HEK293 (cell line): ENCODE results near the gene PRKG1.
A peak's percentile ranks its signal among the peaks of the same experiment; 100 is the strongest.

Experiments used
- CTCF ChIA-PET: fragments of 350-600 bp; formaldehyde crosslinking; extraction: SDS; loops from one replicate; lab custom pipeline; 2021; ENCODE audit warnings: antibody characterized with exemption; lab: Yijun Ruan, JAX
- POLR2A ChIA-PET: fragments of 300-600 bp; formaldehyde crosslinking; extraction: SDS; loops from one replicate; lab custom pipeline; 2020; ENCODE audit warnings: antibody characterized with exemption, inconsistent platforms; lab: Yijun Ruan, JAX
- H3K27ac ChIP-seq: fragments of 200-500 bp; sonication (Bioruptor generic); 2 replicates; pipeline ENCODE4 v1.5.1; 2014; ENCODE audit warnings: low read depth, low read length, control low read depth, inconsistent platforms; ENCODE audit errors: extremely low read depth
- H3K36me3 ChIP-seq, 2 experiments: fragments of 200-500 bp in 1 of 2; sonication (Bioruptor generic) in 1 of 2; 1 replicate in 1 of 2; 2 replicates in 1 of 2; pipeline ENCODE4 v1.5.1; 2014 to 2017; ENCODE audit warnings: inconsistent platforms in 2 of 2, low read length in 2 of 2; ENCODE audit not compliant: control insufficient read depth in 2 of 2, insufficient read depth in 1 of 2
- H3K4me1 ChIP-seq: fragments of 200-500 bp; sonication (Bioruptor generic); 2 replicates; pipeline ENCODE4 v1.5.1; 2014; ENCODE audit warnings: mild to moderate bottlenecking, low read length, inconsistent platforms; ENCODE audit not compliant: control insufficient read depth, insufficient read depth
- H3K4me3 ChIP-seq: 2 replicates; pipeline ENCODE4 v1.5.1; 2011; ENCODE audit warnings: low read depth, mild to moderate bottlenecking, control low read depth, low read length, moderate library complexity
- H3K9me3 ChIP-seq: fragments of 200-500 bp; sonication (Bioruptor generic); 2 replicates; pipeline ENCODE4 v1.5.1; 2014; ENCODE audit warnings: low read depth, low read length, inconsistent platforms; ENCODE audit not compliant: control insufficient read depth, insufficient read depth
- BCL11A ChIP-seq: fragments of 450-650 bp; formaldehyde crosslinking; IDR thresholded peaks from 2 replicates; pipeline ENCODE4 v1.5.1; 2016; ENCODE audit warnings: low read depth, missing biosample characterization, missing genetic modification characterization
- FEZF1 ChIP-seq: fragments of 450-650 bp; formaldehyde crosslinking; IDR thresholded peaks from 2 replicates; pipeline ENCODE4 v1.5.1; 2016; ENCODE audit warnings: missing biosample characterization, missing genetic modification characterization
- HOXA7 ChIP-seq: sonication (generic); formaldehyde crosslinking; IDR thresholded peaks from 2 replicates; pipeline ENCODE4 v1.8.1; 2022; ENCODE audit warnings: missing genetic modification reagents, borderline replicate concordance
- KLF7 ChIP-seq: fragments of 450-650 bp; formaldehyde crosslinking; IDR thresholded peaks from 2 replicates; pipeline ENCODE4 v1.5.1; 2016; ENCODE audit warnings: missing biosample characterization, missing genetic modification characterization, borderline replicate concordance
- MYNN ChIP-seq: fragments of 450-650 bp; formaldehyde crosslinking; IDR thresholded peaks from 2 replicates; pipeline ENCODE4 v1.5.1; 2016; ENCODE audit warnings: missing biosample characterization, missing genetic modification characterization, borderline replicate concordance
- MZF1 ChIP-seq: fragments of 450-650 bp; formaldehyde crosslinking; IDR thresholded peaks from 2 replicates; pipeline ENCODE4 v1.5.1; 2017; ENCODE audit warnings: missing biosample characterization, missing genetic modification characterization, borderline replicate concordance
- SCRT2 ChIP-seq: fragments of 450-650 bp; formaldehyde crosslinking; IDR thresholded peaks from 2 replicates; pipeline ENCODE4 v1.5.1; 2016; ENCODE audit warnings: missing biosample characterization, missing genetic modification characterization
- SP3 ChIP-seq: fragments of 450-650 bp; formaldehyde crosslinking; IDR thresholded peaks from 2 replicates; pipeline ENCODE4 v1.5.1; 2016; ENCODE audit warnings: missing biosample characterization, missing genetic modification characterization
- ZFP69B ChIP-seq: fragments of 450-650 bp; formaldehyde crosslinking; IDR thresholded peaks from 2 replicates; pipeline ENCODE4 v1.5.1; 2016; ENCODE audit warnings: missing biosample characterization, missing genetic modification characterization
- ZNF138 ChIP-seq: fragments of 450-650 bp; formaldehyde crosslinking; IDR thresholded peaks from 2 replicates; pipeline ENCODE4 v1.5.1; 2016; ENCODE audit warnings: missing biosample characterization, missing genetic modification characterization, borderline replicate concordance
- ZNF146 ChIP-seq: fragments of 450-650 bp; formaldehyde crosslinking; IDR thresholded peaks from 2 replicates; pipeline ENCODE4 v1.5.1; 2016; ENCODE audit warnings: missing biosample characterization, missing genetic modification characterization
- ZNF148 ChIP-seq: fragments of 450-650 bp; formaldehyde crosslinking; IDR thresholded peaks from 2 replicates; pipeline ENCODE4 v1.5.0; 2017; ENCODE audit warnings: missing biosample characterization, missing genetic modification characterization, borderline replicate concordance
- ZNF24 ChIP-seq: fragments of 450-650 bp; formaldehyde crosslinking; IDR thresholded peaks from 2 replicates; pipeline ENCODE4 v1.5.1; 2016; ENCODE audit warnings: missing biosample characterization, missing genetic modification characterization
- ZNF324 ChIP-seq: fragments of 450-650 bp; formaldehyde crosslinking; IDR thresholded peaks from 2 replicates; pipeline ENCODE4 v1.5.1; 2016; ENCODE audit warnings: missing biosample characterization, missing genetic modification characterization
- ZNF350 ChIP-seq: fragments of 450-650 bp; formaldehyde crosslinking; IDR thresholded peaks from 2 replicates; pipeline ENCODE4 v1.5.0; 2017; ENCODE audit warnings: missing biosample characterization, mild to moderate bottlenecking, missing genetic modification characterization
- ZNF362 ChIP-seq: fragments of 450-650 bp; formaldehyde crosslinking; IDR thresholded peaks from 2 replicates; pipeline ENCODE4 v1.5.1; 2016; ENCODE audit warnings: missing biosample characterization, missing genetic modification characterization
- ZNF391 ChIP-seq: fragments of 450-650 bp; formaldehyde crosslinking; IDR thresholded peaks from 2 replicates; pipeline ENCODE4 v1.5.1; 2016; ENCODE audit warnings: low read depth, missing biosample characterization, missing genetic modification characterization, borderline replicate concordance
- ZNF629 ChIP-seq: fragments of 450-650 bp; formaldehyde crosslinking; IDR thresholded peaks from 2 replicates; pipeline ENCODE4 v1.5.1; 2017; ENCODE audit warnings: missing biosample characterization, missing genetic modification characterization
- ZNF747 ChIP-seq: fragments of 450-650 bp; formaldehyde crosslinking; IDR thresholded peaks from 2 replicates; pipeline ENCODE4 v1.5.1; 2016; ENCODE audit warnings: missing biosample characterization, missing genetic modification characterization
- ZNF777 ChIP-seq: fragments of 450-650 bp; formaldehyde crosslinking; IDR thresholded peaks from 2 replicates; pipeline ENCODE4 v1.5.1; 2017; ENCODE audit warnings: missing biosample characterization, missing genetic modification characterization, borderline replicate concordance
- ZNF792 ChIP-seq: fragments of 450-650 bp; formaldehyde crosslinking; IDR thresholded peaks from 2 replicates; pipeline ENCODE4 v1.5.1; 2016; ENCODE audit warnings: missing biosample characterization, missing genetic modification characterization
- ZSCAN5A ChIP-seq: fragments of 450-650 bp; formaldehyde crosslinking; IDR thresholded peaks from 2 replicates; pipeline ENCODE4 v1.5.1; 2016; ENCODE audit warnings: missing biosample characterization, missing genetic modification characterization
- TF ChIP-seq, protein P1 (sequence below): fragments of 450-650 bp; formaldehyde crosslinking; IDR thresholded peaks from 2 replicates; pipeline ENCODE4 v1.5.1; 2016; ENCODE audit warnings: missing biosample characterization, missing genetic modification characterization
- TF ChIP-seq, protein P2 (sequence below): fragments of 450-650 bp; formaldehyde crosslinking; IDR thresholded peaks from 2 replicates; pipeline ENCODE4 v1.5.1; 2017; ENCODE audit warnings: missing biosample characterization, missing genetic modification characterization

The PRKG1 gene

DNA sequence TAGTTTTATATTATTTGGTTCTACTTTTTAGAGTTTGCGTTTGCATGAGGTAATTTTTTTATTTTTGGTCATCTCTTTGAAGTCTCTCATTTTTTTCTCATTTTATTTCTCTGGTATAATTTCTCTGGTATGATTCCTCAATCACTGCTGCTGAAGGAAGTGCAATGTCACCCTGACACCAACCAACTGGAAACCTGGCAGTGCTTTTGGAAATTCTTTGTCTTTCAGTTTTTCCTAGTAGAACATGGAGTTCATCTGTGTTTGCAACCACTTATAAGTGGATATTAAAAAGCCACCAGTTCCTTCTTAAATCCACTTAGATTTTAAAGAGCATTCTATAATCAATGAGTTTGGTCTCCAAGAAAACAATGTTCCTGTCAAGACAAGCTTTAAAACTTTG, 291.8 kb downstream of the PRKG1 start:
- CTCF ChIA-PET: interaction anchor here (0.7 kb wide), 1 partner anchor 56 kb away, joined by 3 read pairs; no protein-coding TSS in a partner anchor

GRCh38 chr10:51367127-51367526, 292.8 kb downstream of the PRKG1 start:
- no peak overlapping the region for H3K4me3 ChIP-seq
- H3K4me1 ChIP-seq: peaks cover 3% of the 10 kb centered on the region; the same call in 1 of the 2 replicates
- H3K36me3 ChIP-seq: no peaks in the 10 kb centered on the region
- POLR2A ChIA-PET: no interaction called here
- CTCF ChIA-PET: interaction anchor here (0.7 to 2.3 kb wide), 2 partner anchors 22 to 409 kb away, joined by 3 to 7 read pairs; no protein-coding TSS in a partner anchor
- no peaks in the 10 kb centered on the region for H3K9me3 ChIP-seq
- no peak overlapping the region for H3K27ac ChIP-seq
- TF ChIP-seq FEZF1 (tag by site-specific recombination) (peak; percentile 72), SCRT2 (tag by site-specific recombination) (no peak), ZNF362 (no peak), ZNF792 (tag by site-specific recombination) (no peak), ZNF747 (tag by site-specific recombination) (no peak), ZNF24 (tag by site-specific recombination) (no peak), ZNF777 (no peak)

More for the DNA sequence above, 291.8 kb downstream of the PRKG1 start:
- Histone ChIP-seq H3K36me3 (no peaks in the 10 kb centered on the region), H3K27ac (no peak overlapping the region), H3K4me3 (no peak overlapping the region), H3K4me1 (peaks cover 3% of the 10 kb centered on the region; the same call in 1 of the 2 replicates), H3K9me3 (no peaks in the 10 kb centered on the region)
- TF ChIP-seq ZNF629 (tag by site-specific recombination): no peak
- TF ChIP-seq ZNF146 (tag by site-specific recombination): no peak
- TF ChIP-seq, protein P1, sequence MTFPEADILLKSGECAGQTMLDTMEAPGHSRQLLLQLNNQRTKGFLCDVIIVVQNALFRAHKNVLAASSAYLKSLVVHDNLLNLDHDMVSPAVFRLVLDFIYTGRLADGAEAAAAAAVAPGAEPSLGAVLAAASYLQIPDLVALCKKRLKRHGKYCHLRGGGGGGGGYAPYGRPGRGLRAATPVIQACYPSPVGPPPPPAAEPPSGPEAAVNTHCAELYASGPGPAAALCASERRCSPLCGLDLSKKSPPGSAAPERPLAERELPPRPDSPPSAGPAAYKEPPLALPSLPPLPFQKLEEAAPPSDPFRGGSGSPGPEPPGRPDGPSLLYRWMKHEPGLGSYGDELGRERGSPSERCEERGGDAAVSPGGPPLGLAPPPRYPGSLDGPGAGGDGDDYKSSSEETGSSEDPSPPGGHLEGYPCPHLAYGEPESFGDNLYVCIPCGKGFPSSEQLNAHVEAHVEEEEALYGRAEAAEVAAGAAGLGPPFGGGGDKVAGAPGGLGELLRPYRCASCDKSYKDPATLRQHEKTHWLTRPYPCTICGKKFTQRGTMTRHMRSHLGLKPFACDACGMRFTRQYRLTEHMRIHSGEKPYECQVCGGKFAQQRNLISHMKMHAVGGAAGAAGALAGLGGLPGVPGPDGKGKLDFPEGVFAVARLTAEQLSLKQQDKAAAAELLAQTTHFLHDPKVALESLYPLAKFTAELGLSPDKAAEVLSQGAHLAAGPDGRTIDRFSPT: no peak
- no peak for TF ChIP-seq BCL11A
- no peak for TF ChIP-seq ZNF138 (tag by site-specific recombination)
- TF ChIP-seq MZF1 (tag by site-specific recombination): no peak
- TF ChIP-seq, protein P2, sequence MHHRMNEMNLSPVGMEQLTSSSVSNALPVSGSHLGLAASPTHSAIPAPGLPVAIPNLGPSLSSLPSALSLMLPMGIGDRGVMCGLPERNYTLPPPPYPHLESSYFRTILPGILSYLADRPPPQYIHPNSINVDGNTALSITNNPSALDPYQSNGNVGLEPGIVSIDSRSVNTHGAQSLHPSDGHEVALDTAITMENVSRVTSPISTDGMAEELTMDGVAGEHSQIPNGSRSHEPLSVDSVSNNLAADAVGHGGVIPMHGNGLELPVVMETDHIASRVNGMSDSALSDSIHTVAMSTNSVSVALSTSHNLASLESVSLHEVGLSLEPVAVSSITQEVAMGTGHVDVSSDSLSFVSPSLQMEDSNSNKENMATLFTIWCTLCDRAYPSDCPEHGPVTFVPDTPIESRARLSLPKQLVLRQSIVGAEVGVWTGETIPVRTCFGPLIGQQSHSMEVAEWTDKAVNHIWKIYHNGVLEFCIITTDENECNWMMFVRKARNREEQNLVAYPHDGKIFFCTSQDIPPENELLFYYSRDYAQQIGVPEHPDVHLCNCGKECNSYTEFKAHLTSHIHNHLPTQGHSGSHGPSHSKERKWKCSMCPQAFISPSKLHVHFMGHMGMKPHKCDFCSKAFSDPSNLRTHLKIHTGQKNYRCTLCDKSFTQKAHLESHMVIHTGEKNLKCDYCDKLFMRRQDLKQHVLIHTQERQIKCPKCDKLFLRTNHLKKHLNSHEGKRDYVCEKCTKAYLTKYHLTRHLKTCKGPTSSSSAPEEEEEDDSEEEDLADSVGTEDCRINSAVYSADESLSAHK (tag by site-specific recombination): no peak
- TF ChIP-seq KLF7 (tag by site-specific recombination): no peak
- TF ChIP-seq SP3 (tag by site-specific recombination): no peak
- no peak for TF ChIP-seq ZNF350
- TF ChIP-seq ZSCAN5A: no peak
- no peak for TF ChIP-seq ZNF148
- no peak for TF ChIP-seq ZFP69B
- TF ChIP-seq ZNF391: no peak
- no peak for TF ChIP-seq HOXA7 (CRISPR knock-in tag)
- no peak for TF ChIP-seq ZNF324 (tag by site-specific recombination)
- TF ChIP-seq MYNN (tag by site-specific recombination): no peak
- POLR2A ChIA-PET: no interaction called here
